ENCODE measurements around the gene RPP25. TPM values are rescaled to one million over a fixed set of nuclear protein-coding genes. Genes with fewer than 3 reads are reported as not detected.

The RPP25 gene
- polyA plus RNA-seq, 3 donors: 1.7 to 6.7 (median 6.5) TPM

DNA sequence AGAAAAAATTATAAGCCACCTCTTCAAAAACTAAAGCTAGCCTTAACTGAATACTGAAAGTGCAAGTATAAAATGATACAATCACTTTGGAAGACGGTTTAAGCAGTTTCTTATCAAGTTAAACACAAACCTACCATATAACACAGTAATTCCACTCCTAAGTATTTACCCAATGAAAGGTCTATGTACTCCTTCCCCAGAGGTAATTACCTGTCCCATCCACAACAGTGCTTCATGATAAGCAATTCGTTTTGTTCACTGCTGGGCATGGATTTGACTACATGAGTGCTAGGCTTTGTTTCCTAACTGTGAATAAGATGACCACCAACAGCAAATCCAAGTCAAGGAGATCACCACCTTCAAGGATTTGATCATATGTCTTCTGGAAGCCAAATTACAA lies 23.0 kb downstream of the RPP25 start:
- TF ChIP-seq, protein P1, sequence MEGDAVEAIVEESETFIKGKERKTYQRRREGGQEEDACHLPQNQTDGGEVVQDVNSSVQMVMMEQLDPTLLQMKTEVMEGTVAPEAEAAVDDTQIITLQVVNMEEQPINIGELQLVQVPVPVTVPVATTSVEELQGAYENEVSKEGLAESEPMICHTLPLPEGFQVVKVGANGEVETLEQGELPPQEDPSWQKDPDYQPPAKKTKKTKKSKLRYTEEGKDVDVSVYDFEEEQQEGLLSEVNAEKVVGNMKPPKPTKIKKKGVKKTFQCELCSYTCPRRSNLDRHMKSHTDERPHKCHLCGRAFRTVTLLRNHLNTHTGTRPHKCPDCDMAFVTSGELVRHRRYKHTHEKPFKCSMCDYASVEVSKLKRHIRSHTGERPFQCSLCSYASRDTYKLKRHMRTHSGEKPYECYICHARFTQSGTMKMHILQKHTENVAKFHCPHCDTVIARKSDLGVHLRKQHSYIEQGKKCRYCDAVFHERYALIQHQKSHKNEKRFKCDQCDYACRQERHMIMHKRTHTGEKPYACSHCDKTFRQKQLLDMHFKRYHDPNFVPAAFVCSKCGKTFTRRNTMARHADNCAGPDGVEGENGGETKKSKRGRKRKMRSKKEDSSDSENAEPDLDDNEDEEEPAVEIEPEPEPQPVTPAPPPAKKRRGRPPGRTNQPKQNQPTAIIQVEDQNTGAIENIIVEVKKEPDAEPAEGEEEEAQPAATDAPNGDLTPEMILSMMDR (IDR thresholded peaks at IDR 0.05): no peak
- H3K9ac ChIP-seq (ENCODE audit: insufficient read depth, low read length, poor library complexity, severe bottlenecking): no peak overlapping the region

DNA sequence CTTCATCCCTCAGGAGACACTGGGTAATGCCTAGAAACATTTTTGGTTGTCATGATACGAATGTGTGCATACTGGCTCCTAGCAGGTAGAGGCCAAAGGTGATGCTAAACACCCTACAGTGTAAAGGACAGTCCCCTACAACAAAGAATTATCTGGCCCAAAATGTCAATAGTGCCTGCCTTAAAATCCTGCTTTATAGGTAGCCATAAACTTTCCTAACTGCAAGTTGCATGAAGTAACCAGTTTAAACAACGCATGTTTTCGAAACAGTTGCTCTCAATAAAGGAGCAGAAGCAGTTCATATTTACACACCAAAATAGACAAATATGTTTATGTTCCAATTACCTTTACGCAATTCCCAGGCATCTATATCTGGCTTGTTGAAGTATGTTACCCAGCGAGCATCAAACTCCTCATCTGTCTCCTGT lies 27.8 kb downstream of the RPP25 start:
- Histone ChIP-seq H3K4me1 (ENCODE audit: control insufficient read depth in 1 of 2, insufficient read depth in 2 of 2, low read length in 2 of 2) (no peaks in the 10 kb centered on the region), H3K4me3 (replicated peaks in 1 of 3; ENCODE audit: low read depth in 2 of 3, low read length in 3 of 3) (no peak overlapping the region), H3K27me3 (ENCODE audit: control insufficient read depth in 2 of 2, insufficient read depth in 2 of 2, low read length in 2 of 2) (no peaks in the 10 kb centered on the region), H4K20me1 (ENCODE audit: insufficient read depth, low read length) (peaks cover 74% of the 10 kb centered on the region), H3K79me2 (ENCODE audit: insufficient read depth, low read length) (peaks cover 77% of the 10 kb centered on the region), H3K36me3 (replicated peaks in 1 of 2; ENCODE audit: control insufficient read depth in 1 of 2, insufficient read depth in 2 of 2, low read length in 2 of 2) (peaks cover 54 to 76% of the 10 kb centered on the region in 2 donors), H3K27ac (ENCODE audit: low read depth in 1 of 2, low read length in 2 of 2) (no peak overlapping the region), H3K9me3 (replicated peaks in 1 of 2; ENCODE audit: control insufficient read depth in 1 of 2, insufficient read depth in 1 of 2, low read length in 2 of 2) (no peaks in the 10 kb centered on the region), H2AFZ (ENCODE audit: insufficient read depth, low read depth, low read length, poor library complexity, severe bottlenecking) (no peak overlapping the region), H3K4me2 (replicated peaks; ENCODE audit: extremely low read depth, low read length, poor library complexity, severe bottlenecking) (no peak overlapping the region), H3K9ac (ENCODE audit: insufficient read depth, low read length, poor library complexity, severe bottlenecking) (no peak overlapping the region)
- no peak overlapping the region for H3K27ac Mint-ChIP-seq
- H3K27me3 Mint-ChIP-seq (ENCODE audit: low read depth in 3 of 3): no peaks in the 10 kb centered on the region
- TF ChIP-seq, protein P1 (IDR thresholded peaks at IDR 0.05): no peak
- DNase-seq: no peak
- H3K4me1 Mint-ChIP-seq: peaks cover 2% of the 10 kb centered on the region
- intact Hi-C loops (cut with micrococcal nuclease): no loop called here
- peaks cover 41 to 78% of the 10 kb centered on the region in 2 donors for H3K36me3 Mint-ChIP-seq
- H3K9me3 Mint-ChIP-seq: no peaks in the 10 kb centered on the region
- 93% methylated on average over 3 of the region's 5 CpGs for WGBS (ENCODE audit: insufficient coverage)
- H3K4me3 Mint-ChIP-seq: no peak overlapping the region

More for the DNA sequence above, 23.0 kb downstream of the RPP25 start:
- H3K27me3 Mint-ChIP-seq (ENCODE audit: low read depth in 3 of 3): no peaks in the 10 kb centered on the region
- H3K27me3 ChIP-seq (ENCODE audit: control insufficient read depth in 2 of 2, insufficient read depth in 2 of 2, low read length in 2 of 2): no peaks in the 10 kb centered on the region
- peaks cover 16 to 29% of the 10 kb centered on the region in 2 donors for H3K4me1 ChIP-seq (ENCODE audit: control insufficient read depth in 1 of 2, insufficient read depth in 2 of 2, low read length in 2 of 2)
- H4K20me1 ChIP-seq (ENCODE audit: insufficient read depth, low read length): peaks cover 77% of the 10 kb centered on the region
- peaks cover 92% of the 10 kb centered on the region for H3K79me2 ChIP-seq (ENCODE audit: insufficient read depth, low read length)
- no peaks in the 10 kb centered on the region for H3K9me3 Mint-ChIP-seq
- H3K27ac ChIP-seq (ENCODE audit: low read depth in 1 of 2, low read length in 2 of 2): no peak overlapping the region
- H3K4me3 Mint-ChIP-seq: no peak overlapping the region
- H3K9me3 ChIP-seq (replicated peaks in 1 of 2; ENCODE audit: control insufficient read depth in 1 of 2, insufficient read depth in 1 of 2, low read length in 2 of 2): no peaks in the 10 kb centered on the region
- no peak overlapping the region for H3K4me3 ChIP-seq (replicated peaks in 1 of 3; ENCODE audit: low read depth in 2 of 3, low read length in 3 of 3)
- intact Hi-C loops (cut with micrococcal nuclease): no loop called here
- peaks cover 22 to 44% of the 10 kb centered on the region in 2 donors for H3K36me3 Mint-ChIP-seq
- no peak overlapping the region for H2AFZ ChIP-seq (ENCODE audit: insufficient read depth, low read depth, low read length, poor library complexity, severe bottlenecking)
- peaks cover 28% of the 10 kb centered on the region for H3K4me1 Mint-ChIP-seq
- H3K4me2 ChIP-seq (replicated peaks; ENCODE audit: extremely low read depth, low read length, poor library complexity, severe bottlenecking): no peak overlapping the region
- 84% methylated on average over 2 of the region's 2 CpGs for WGBS (ENCODE audit: insufficient coverage)
- no peak for DNase-seq
- peak overlapping the region in 2 of 7 donors; percentile 4 to 6 for H3K27ac Mint-ChIP-seq
- H3K36me3 ChIP-seq (replicated peaks in 1 of 2; ENCODE audit: control insufficient read depth in 1 of 2, insufficient read depth in 2 of 2, low read length in 2 of 2): peaks cover 20 to 36% of the 10 kb centered on the region in 2 donors

All from CD14-positive monocyte (primary cell).